Prostate gland (tissue), 2 donors: ENCODE results near the gene LRGUK. TPM values are rescaled to one million over a fixed set of nuclear protein-coding genes. Genes with fewer than 3 reads are reported as not detected.

ENCODE experiments used
- DNase-seq: peaks from one replicate; pipeline ENCODE4 v3.0.0-alpha.2; 2019; ENCODE audit warnings: low spot score
- H3K27ac ChIP-seq, 2 donors: fragments of 200-600 bp; sonication (generic); 2 replicates each; pipeline ENCODE4 v1.5.1; 2017 to 2019
- H3K27me3 ChIP-seq: fragments of 200-600 bp; sonication (generic); replicated peaks from 2 replicates; pipeline ENCODE4 v1.5.1; 2019; ENCODE audit not compliant: insufficient read depth
- H3K36me3 ChIP-seq, 2 donors: fragments of 200-600 bp; sonication (generic); 1 replicate in 1 of 2; 2 replicates in 1 of 2; pipeline versions ENCODE4 v1.5.1 to v1.8.1; 2017 to 2019
- H3K4me1 ChIP-seq: fragments of 200-600 bp; sonication (generic); replicated peaks from 2 replicates; pipeline ENCODE4 v1.5.1; 2019
- H3K4me3 ChIP-seq, 2 donors: fragments of 200-600 bp; sonication (generic); 2 replicates each; pipeline ENCODE4 v1.5.1; 2017 to 2019
- H3K9me3 ChIP-seq: fragments of 200-600 bp; sonication (generic); 2 replicates; pipeline ENCODE4 v1.5.1; 2017
- CTCF ChIP-seq, 4 experiments: fragments of 200-600 bp in 2 of 4; fragments of 450-650 bp in 2 of 4; sonication (generic) in 2 of 4; IDR thresholded peaks; 1 replicate in 3 of 4; 2 replicates in 1 of 4; pipeline ENCODE4 v1.5.1; 2016 to 2019; ENCODE audit warnings: antibody characterized with exemption in 4 of 4, mild to moderate bottlenecking in 2 of 4, moderate library complexity in 2 of 4
- POLR2A ChIP-seq: fragments of 450-650 bp; IDR thresholded peaks from one replicate; pipeline ENCODE4 v1.6.1; 2016; ENCODE audit warnings: antibody characterized with exemption, mild to moderate bottlenecking
- POLR2AphosphoS5 ChIP-seq: sonication (generic); formaldehyde crosslinking; IDR thresholded peaks from one replicate; pipeline ENCODE4 v1.6.1; 2017; ENCODE audit warnings: antibody characterized with exemption
- WGBS: methylation state at CpG from one replicate; pipeline ENCODE4 v1.1.5; 2018; 5-methylcytosine and 5-hydroxymethylcytosine counted together
- intact Hi-C: fragments of 100-400 bp; cut with DNase I; formaldehyde crosslinking; loops from one replicate; pipeline ENCODE4 v1.14.2; 2022
- total RNA-seq, 2 donors: library from RNA; depleted of rRNA; stranded (reverse); fragments of >200 nt; gene quantifications; one replicate each; pipeline ENCODE4 v1.1.0, GENCODE V29; 2016

Gene LRGUK
- total RNA-seq, 2 donors from 2014 or later = 1.3 to 4.9 TPM

- Histone ChIP-seq H3K4me1 (no peaks in the 10 kb centered on the region), H3K27ac (no peak overlapping the region), H3K4me3 (no peak overlapping the region), H3K9me3 (no peaks in the 10 kb centered on the region), H3K27me3 (no peaks in the 10 kb centered on the region), H3K36me3 (no peaks in the 10 kb centered on the region)
- intact Hi-C loops = no loop called here
- no peak for TF ChIP-seq POLR2AphosphoS5
- TF ChIP-seq POLR2A = no peak
- TF ChIP-seq CTCF (IDR thresholded peaks at IDR 0.05) = no peak
- no peak for DNase-seq
These were observed 152.8 kb downstream of the LRGUK start for GRCh38 chr7:134279898-134280297.

DNA sequence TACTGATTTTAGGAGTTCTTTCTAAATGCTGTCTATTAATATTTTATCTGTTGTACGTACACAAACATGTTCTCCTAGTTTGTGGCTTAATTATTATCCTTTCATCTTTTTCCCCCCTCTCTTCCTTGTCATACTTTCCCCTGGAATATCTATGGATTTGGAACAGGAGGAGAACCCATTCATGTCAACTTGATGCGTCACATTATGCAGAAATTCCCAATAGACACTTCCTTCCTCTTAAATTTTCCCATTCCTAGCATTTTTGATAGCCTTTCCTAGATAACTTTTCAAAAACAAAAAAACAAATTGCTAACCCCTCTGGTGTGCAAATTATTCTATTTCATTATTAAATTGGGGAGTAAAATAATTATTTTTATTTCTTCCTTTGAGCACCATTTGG is 153.4 kb downstream of the LRGUK start:
- H3K36me3 ChIP-seq = no peaks in the 10 kb centered on the region
- no peak for TF ChIP-seq POLR2A
- no peak for TF ChIP-seq POLR2AphosphoS5
- TF ChIP-seq CTCF (IDR thresholded peaks at IDR 0.05) = no peak
- H3K4me3 ChIP-seq = no peak overlapping the region
- H3K4me1 ChIP-seq = no peaks in the 10 kb centered on the region
- no peaks in the 10 kb centered on the region for H3K9me3 ChIP-seq
- WGBS = 90% methylated on average over 2 of the region's 2 CpGs
- intact Hi-C loops = no loop called here
- DNase-seq = no peak
- no peak overlapping the region for H3K27ac ChIP-seq
- H3K27me3 ChIP-seq = no peaks in the 10 kb centered on the region

GRCh38 chr7:134284011-134284410 is 156.9 kb downstream of the LRGUK start:
- H3K36me3 ChIP-seq = no peaks in the 10 kb centered on the region
- TF ChIP-seq POLR2A (no peak), POLR2AphosphoS5 (no peak), CTCF (IDR thresholded peaks at IDR 0.05) (no peak)
- H3K27me3 ChIP-seq = no peaks in the 10 kb centered on the region
- no peaks in the 10 kb centered on the region for H3K4me1 ChIP-seq
- DNase-seq = no peak
- intact Hi-C loops = no loop called here
- H3K9me3 ChIP-seq = no peaks in the 10 kb centered on the region
- no peak overlapping the region for H3K4me3 ChIP-seq
- no peak overlapping the region for H3K27ac ChIP-seq
- WGBS = 68% methylated on average over 6 of the region's 6 CpGs

GRCh38 chr7:134284952-134285351 is 157.8 kb downstream of the LRGUK start:
- no peak overlapping the region for H3K27ac ChIP-seq

More at GRCh38 chr7:134284952-134285351, 157.8 kb downstream of the LRGUK start:
- Histone ChIP-seq H3K9me3 (no peaks in the 10 kb centered on the region), H3K4me1 (no peaks in the 10 kb centered on the region), H3K36me3 (no peaks in the 10 kb centered on the region), H3K27me3 (no peaks in the 10 kb centered on the region), H3K4me3 (no peak overlapping the region)
- intact Hi-C loops = no loop called here
- TF ChIP-seq POLR2AphosphoS5 (no peak), CTCF (IDR thresholded peaks at IDR 0.05) (no peak), POLR2A (no peak)
- no peak for DNase-seq
- WGBS = 100% methylated on average over 3 of the region's 3 CpGs
